Stimulated activated CD4-positive, alpha-beta T cell treated with anti-CD3 and anti-CD28 coated beads, TNF-alpha, amount 100 ng/mL, for 48 hours (primary cell): ENCODE data around the gene CBX8.
A peak's percentile ranks its signal among the peaks of the same experiment; 100 is the strongest.

Experiments used
- DNase-seq, 3 donors: peaks; one replicate each; pipeline ENCODE4 v3.0.0-alpha.2; 2020; ENCODE audit warnings: low read depth in 3 of 3

The CBX8 gene

DNA sequence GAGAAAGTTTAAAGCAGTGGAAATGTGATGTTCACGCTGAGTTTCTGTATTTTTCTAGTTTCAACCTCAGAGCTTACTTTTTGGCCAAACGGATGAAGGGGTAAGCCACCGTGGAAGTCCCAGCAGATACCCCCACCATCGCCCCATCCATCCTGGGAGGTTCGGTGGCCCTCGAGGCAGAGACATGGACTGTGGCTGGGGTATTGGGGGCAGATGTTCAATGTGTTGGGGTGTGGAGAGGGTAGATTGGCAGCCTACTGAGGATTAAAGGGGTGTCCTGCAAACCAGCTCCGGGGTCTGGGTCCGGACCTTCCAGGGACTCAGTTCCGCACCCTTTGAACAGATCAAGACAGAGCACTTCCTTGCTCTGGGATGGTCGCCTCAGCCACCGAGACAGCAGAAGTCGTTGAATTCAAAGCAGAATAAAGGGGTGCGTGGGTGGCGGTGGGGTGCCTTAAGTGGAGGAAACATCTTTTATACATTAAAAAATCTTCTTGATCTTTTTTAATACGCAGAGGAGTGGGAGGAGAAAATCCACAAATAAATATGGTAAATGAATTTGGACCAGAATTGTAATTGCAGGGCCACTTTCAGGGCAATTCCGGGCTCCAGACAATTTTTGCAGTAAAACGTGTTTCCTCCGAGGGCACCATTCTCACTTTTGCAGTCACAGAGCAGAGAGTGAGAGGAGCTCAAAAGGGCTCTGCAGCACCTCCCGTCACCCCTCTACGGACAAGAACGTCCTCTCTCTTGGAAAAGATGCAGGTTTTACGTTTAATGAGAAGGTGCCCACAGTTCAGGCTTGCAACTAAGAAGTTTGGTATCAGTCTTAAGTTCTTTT, 8.2 kb upstream of the CBX8 start:
- DNase-seq, result no peak

DNA sequence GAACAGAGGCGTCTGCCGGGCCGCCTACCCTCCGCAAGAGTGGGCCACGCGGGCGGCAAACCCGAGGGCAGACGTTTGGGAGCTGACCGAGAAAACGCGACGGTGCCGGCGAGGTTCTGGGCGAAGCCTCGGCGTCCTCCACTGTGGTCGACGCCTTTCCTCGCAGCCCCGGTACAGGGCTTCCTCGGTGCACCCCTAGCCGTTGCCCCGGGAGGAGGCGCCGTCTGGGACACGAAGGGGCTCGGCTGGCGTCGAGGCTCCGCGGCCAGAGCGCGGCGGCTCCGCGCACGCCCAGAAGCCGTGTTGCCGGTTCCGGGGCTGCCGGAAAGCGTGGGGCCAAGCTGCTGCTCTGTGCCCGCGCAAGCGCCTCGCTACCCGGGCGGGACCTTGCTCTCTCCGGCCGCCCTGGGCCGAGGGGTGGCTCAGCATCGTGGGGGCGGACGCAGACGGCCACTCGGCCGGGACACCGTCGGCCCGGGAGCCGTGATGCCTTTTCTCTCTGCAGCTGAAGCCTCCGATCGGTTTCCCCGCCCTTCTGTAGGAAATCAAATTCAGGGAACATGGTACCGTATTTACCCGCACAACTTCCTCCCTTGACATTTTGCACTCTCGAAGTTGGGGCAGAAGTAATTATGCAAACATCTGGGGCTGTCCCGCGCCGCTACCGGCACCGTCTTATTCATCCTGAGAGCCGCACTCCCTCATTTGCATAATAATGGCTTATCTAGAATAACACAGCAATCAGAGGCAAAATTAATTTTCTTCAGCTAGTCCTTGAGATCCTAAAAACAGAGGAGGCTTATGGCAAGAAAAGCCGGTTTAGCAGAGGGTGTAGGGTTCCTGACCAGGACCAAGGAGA, 7.3 kb upstream of the CBX8 start:
- peak; percentile 52 to 72 (median 69) for DNase-seq

DNA sequence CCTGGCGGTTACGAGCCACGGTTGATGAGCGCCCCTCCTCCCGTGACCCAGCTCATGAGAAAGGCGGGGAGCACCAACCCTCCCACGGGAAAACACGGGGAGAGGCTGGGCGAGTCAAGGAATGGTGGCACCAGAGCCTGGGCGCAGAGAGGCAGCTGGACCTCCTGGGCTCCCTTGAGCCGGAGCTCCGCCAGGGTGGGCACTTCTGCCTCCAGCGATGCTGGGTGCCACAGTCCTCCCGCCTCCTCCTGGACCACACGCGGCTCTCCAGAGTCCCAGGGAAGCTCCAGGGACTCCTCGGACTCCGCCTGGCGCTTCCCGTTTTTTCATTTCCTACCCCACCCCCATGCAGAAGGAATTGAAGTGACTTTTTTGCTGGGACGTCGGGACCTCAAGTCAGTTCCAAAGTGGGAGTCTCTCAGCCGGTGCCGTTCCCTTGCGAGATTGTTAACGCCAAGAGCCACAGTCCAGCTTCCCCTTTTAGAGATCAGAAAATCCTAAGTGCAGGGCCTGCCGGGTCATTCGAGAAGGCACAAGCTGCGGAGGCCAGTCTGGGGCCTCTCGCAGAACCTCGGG, 6.6 kb upstream of the CBX8 start:
- no peak for DNase-seq

DNA sequence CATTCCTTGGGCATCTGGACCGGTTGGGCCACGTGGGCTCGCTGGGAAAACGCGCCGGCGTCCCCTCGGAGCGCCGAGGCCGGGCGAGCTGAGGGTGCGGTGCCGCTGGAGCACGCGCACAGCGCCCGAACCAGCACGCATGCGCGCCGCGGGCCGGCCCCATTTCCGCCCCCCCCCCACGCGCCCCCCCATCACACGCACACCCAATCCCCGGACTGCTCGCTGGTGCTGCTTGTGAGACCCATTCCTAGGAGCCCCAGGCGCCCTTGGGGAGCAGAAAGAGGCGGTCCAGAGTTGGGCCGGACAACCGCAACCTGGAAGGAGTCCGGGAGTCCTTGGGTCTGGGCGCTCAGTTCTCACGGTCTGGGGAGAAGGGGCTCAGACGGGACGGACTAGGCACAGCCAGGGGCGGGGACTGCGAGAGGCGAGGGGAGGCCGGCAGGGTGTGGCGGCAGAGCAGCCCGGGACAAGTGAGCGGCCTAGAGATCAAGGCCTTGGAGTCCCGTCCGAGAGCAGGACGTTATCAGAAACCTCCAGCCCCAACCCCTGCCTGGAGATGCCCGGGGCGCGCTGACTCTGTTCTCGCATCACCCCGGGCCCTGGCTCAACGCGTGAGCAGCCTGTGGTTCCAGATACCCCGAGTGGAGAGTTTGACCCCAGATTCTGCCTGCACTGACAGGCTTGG, 6.0 kb upstream of the CBX8 start:
- no peak for DNase-seq

DNA sequence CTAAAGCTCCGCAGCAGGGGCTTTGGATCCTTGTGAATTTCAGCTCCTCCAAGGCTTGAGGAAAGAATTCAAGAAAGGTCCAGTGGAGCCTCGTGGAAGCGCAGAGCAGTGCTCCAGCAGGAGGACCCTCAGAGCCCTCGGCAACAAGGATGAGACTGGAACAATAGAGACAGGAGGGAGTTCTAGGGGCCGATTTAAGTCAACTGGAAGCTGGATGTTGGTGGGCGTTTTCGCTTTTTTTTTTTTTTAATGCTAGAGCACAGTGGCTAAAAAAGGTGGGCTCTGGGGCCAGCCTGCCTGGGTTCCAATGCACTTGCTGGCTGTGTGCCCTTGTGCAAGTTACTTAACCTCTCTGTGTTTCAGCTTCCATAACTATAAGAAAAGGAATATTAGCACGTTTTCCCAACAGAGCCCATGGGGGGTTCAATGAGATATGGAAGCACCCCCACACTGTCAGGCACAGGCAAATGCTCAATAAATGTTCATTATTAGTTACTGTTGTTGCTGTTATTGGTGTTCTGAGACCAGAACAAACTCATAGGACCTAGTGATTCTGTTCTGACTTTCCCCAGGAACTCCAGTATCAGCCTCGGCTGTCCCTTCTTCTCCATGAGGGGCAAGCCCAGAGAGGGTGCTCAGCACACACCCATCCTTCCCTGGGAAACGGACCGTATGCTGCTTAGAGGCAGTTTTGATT, 5.3 kb upstream of the CBX8 start:
- DNase-seq, result no peak

DNA sequence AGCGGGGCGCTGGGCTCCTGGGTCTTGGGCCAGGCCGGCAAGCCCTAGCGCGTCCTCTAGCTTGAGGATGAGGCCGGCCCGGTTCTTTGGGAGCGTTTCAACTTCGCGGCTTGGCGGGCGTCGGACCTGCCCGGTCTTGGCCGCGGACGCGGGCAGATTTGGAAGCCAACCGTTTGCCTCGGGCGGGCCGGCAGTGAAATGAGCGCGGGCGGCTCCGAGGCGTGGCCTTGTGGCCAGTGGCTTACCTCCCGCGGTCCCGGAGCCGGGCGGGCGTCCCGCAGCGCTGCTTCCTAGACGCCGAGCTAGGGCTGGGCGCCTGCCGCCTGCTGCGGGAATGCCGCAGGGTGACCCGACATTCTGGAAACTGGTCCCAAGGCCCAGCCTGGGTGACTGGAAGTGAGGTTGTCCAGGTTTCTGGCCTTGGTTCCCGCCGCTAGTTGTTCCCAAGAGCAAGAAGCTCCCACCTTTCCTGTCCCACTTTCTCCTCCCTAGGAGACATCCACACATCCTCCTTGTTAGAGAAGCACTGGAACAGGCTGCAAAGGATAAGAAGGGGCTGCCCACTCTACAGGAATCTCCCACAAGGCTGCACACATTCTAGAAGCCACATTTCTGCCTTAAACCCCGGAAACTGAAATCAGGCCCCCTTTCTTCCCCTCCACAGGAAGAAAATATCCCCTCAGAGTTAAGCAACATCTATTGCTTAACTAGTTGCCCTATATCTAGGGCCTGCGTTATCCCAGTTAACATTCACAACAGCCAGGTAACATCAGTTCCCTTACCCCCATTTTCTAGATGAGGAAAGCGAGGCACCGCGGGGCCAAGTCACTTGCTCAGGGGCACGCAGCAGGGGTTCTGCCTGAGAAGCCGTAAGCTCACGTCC, 4.5 kb upstream of the CBX8 start:
- no peak for DNase-seq

DNA sequence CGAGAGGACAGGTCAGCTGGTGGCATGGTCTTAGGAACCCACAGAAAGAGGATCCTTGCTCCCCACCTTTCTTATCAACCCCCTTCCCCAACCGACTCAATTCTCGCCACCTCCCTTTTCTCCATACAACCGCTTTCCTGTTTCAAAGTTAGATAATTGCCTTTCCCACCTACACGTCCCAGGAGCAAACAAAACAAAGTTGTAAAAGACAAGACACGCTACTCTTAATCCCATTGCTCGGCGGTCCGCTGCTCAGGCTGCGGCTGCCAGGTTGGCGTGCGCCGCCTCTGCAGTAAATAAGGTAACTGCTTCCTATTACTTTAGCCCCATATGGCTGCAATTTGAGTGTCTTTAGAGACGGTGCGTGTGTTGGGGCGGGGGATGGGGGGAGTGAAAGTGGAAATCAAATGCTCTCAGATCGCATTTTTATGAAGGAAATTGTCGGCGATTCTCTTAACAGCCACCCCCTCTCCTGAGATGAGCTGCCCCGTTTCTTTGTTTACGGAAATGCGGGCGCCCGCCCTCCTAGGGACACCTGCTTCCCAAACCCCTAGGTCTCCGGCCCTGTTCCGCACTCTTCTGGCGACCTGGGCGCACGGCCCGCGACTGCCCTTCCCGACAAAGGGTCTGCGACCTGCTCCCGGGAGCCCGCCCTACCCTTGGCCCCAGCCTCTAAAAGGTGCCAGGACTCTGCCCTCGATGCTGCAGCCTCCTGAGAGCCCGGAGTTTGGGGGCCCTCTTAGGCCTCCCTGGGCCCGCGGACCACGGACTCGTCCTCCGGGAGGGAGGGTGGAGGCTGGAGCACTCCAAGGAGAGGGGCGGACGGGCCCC, 3.7 kb upstream of the CBX8 start:
- DNase-seq, result no peak

DNA sequence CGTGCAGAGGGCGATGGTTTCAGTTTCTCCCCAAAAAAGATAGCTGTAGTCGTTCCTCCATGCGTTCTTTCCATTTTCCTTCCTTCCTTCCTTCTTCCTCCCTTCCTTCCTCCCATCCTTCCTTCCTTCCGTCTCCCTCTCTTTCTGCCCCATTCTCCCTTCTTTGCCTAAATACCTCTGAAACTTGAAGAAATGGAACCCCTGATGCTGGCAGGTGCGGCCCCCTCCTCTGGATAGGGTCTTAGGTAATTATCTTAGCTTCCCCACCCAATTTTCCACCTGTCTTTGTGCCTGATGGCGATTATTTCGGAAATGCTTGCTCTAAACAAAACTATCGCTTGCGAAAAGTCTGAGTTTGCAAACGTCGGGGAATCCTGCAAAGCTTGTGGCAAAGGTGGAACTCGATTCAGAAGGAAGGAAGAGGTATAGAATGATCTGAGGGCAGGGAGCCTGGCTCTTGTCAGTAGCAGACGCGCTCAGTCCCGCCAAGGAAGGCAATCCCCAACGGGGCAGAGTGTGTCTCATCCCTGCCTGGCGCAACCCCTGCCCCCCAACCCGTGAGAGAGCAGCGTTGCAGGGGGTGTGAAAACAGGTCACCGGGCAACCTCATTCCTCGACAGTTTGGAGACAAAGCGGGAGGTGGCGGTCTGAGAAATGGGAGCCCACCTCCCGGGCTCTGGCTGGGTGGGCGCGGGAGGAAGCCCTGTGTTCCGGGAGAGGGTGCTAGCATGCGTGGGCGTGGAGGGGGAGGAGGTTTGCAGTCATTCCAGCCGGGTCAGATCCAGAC, 2.9 kb upstream of the CBX8 start:
- no peak for DNase-seq

DNA sequence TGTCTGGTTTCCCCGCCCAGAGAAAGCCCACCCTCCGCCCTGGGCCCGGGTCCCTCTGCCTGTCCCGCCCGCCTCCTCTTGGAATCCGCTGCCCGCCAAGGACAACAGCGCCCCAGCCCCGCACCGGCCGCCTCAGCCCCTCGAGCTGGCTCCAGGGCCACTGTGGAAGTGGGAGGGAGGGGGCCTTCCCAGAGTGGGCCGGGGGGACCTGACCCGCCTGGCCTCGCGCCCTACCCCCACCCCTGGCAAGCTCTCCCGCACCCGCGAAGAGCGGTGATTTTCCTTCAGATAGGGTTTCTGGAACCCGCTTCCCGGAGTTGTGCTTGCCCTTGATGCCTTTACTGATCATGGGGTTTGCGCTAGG, 2.3 kb upstream of the CBX8 start:
- no peak for DNase-seq

DNA sequence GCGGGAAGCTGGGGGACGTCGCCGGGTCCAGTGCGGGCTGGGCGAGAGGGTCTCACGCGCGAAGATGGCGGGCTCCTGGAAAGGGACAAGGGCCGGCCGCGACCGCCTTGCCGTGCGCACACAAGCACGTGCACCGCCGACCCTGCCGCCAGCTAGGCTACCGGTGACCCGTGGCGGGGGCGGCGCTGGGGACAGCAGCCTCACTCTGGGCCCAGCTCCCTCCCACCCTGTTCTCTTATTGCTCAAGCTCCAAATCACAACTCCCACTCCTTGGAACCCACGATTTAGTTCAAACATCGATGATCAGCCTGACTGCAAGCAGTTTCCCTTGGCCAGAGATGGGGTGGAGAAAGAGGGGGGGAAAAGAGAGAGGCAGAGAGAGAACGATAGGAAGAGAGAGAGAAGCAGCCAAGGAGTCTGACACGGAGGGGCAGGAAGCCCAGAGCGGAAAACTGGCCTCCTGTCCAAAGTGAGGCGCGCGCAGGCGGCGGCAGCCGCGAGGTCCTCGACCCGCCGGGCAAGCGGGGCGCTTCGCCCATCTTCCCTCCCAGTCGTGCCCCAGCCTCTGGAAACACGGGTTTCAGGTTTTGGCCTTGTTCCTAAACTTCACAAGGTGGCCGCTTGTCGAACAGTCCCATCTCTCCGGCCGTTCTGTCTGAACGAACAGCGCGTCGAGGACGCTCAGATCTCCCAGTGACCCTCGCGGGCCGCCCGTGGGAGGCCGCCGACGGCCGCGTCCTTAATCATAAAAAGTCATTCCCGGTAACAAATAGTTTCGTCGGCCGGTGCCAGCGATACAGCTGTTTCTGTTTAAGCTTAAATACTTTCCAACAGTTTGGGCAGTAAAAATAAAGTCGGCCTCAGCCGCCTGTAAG, 1.7 kb upstream of the CBX8 start:
- DNase-seq, result no peak

DNA sequence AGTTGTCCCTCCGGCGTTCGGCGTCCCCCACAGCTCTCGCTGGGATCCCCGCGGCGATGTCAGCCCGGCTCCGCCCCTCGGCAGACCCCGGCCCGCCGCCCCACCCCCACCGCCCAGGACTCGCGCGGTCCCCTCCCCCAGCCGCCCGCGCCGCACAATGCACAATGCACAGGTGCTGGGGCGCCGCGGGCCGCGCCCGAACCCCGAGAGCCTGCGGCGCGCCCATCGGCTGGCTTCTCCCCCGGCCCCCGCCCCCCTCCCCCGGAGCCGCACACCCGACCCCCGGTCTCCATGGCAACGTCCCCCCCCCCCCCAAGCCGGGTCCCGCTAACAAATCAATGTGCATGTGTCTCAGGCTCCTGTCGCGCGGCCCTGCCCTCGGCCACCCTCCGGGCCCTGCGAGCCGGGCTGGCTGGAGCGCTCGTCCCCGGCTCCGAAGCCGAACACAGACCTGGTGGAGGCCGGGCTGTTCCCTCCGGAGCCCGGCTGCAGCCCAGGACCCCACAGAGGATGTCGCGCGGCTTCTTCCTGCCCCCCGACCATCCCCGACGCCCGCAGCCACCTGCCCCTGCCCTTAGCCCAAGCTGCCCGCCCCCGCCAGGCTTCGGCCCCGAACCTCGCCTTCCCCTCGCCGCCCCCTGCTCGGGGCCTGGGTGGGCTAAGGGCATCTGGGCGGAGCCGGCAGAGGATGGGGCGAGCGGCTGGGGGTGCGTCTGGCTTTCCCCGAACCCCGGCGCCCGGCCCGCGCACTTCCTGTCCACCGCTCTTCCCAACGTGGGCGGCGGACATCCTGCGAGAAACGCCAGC, 818 bp upstream of the CBX8 start:
- no peak for DNase-seq

DNA sequence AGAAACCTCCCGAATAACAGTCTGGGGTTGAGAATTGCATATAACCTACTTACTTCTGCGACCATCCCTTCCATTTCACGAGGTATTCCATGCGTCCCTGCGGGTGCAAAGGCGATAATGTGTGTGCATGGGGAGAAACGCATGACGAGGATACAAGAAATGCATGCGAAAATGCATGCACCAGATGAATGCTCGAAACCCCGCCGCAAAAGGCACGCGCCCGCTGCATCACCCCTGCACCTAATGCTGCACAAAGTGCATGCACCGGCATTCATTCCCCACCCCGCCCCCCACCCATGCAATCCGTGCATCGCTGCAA, 474 bp downstream of the CBX8 start:
- no peak for DNase-seq

DNA sequence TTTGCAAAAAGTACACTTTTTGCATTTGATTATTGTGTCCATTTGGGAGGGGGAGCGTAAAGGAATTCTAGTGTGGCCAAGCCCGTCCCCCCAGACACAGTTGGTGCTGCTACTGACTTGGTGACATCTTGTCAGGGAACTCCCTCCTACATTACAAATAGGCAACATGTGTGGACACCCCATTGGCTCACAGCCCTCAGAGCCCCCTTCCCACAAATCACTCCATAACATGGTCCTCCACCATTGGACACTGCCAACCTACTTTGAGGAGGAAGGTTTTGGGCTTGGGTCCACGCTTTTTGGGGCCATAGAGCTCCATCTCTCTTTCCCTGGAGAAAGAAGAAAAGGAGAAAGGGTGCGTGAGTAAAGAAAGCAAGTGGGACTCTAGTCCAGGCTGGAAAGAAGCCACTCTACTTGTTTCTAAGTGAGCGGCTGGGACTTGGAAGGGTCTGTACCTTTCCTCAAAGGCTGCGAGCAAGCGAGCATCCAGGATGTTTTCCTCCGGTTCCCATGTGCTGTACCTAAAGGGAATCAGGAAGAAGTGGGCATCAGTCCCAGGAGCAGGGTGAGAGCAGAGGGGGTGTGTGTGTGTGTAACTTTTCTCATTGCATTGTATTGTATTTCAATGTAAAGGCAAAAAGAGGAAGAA, 958 bp downstream of the CBX8 start:
- no peak for DNase-seq

DNA sequence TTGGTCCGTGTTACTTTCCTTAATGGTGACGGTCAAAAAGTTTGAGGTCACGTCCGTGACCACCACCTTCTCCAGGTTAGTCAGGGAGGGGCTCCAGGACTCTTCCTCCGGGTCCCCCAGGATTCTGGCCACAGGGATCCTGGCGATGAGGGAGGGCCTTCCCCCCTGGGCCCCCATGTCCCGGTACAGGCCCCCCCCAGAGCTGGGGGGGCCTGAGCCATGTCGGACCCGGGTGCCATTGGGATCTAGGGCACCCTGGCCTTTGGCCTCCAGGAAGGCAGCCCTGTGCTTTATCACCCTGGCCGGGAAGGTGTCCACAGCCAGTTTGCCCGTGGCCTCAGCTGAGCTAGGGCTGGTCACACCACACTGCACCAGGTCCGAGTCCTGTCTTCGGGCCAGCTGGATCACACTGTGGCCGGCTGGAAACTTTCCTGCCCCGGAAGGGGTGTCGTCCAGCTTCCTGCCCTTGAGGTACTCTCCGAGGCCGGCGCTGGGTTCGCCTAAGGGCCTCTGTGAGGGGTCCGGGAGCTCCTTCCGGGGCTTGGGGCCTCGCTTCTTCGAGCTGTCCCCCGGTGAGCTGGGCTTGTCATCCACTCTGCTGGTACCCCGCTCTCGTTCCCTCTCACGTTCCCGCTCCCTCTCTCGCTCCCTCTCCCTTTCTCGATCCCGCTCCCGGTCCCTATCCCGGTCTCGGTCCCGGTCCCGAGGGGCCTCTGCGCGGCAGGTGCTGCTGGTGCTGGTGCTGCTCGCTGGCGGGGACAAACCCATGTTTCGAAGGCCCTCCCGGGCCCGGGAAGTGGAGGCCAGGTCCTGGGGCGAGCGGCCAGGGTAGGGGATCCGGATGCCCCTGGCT, 2.0 kb downstream of the CBX8 start:
- no peak for DNase-seq

DNA sequence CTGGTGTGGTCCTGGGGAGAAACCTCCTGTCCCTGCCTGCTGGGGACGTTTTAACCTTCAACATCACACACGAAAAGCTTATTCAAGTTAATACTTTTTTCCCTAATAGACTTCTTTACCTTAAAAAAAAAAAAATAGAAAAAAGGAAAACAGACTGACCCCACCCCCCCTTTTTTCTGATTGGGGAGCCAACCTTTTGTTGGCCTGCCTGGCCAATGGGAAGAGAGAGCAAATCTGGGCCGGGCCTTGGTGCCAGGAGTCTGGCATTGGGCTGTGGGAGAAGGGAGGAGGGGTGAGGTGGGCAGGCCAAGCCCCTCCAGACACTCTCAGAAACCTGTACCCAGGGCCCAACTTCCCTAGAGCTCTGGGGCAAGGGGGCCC, 3.0 kb downstream of the CBX8 start:
- no peak for DNase-seq
